Neural cell (in vitro differentiated cells): Measurements from ENCODE around the gene OSBPL2. TPM values are rescaled to one million over a fixed set of nuclear protein-coding genes. Genes with fewer than 3 reads are reported as not detected.

Experiments
- H2AFZ ChIP-seq: fragments of 200-600, 300-800 bp; sonication (generic), shearing (Covaris generic); 2 replicates; pipeline ENCODE4 v1.6.0; 2014; ENCODE audit warnings: low read depth, mild to moderate bottlenecking, antibody characterized with exemption, low read length, moderate library complexity
- H3F3A ChIP-seq: fragments of 200-600 bp; shearing (Covaris generic); 2 replicates; pipeline ENCODE4 v1.6.1; 2016; ENCODE audit warnings: mild to moderate bottlenecking, moderate library complexity, mixed read lengths, antibody characterized with exemption, low read length; ENCODE audit not compliant: insufficient read depth, poor library complexity, severe bottlenecking
- H3K27ac ChIP-seq: fragments of 200-600, 300-800 bp; sonication (generic), shearing (Covaris generic); 2 replicates; pipeline ENCODE4 v1.5.1; 2014; ENCODE audit warnings: mild to moderate bottlenecking, low read length, moderate library complexity
- H3K27me3 ChIP-seq: fragments of 300-800, 200-600 bp; sonication (generic), shearing (Covaris generic); 2 replicates; pipeline ENCODE4 v1.6.0; 2014; ENCODE audit warnings: mild to moderate bottlenecking, low read depth, low read length, moderate library complexity; ENCODE audit not compliant: insufficient read depth
- H3K36me3 ChIP-seq: fragments of 300-800, 200-600 bp; sonication (generic), shearing (Covaris generic); 2 replicates; pipeline ENCODE4 v1.5.1; 2014; ENCODE audit warnings: mild to moderate bottlenecking, antibody characterized with exemption, low read length, moderate library complexity; ENCODE audit not compliant: insufficient read depth
- H3K4me2 ChIP-seq: fragments of 300-800, 200-600 bp; sonication (generic), shearing (Covaris generic); 2 replicates; pipeline ENCODE4 v1.6.0; 2014; ENCODE audit warnings: mild to moderate bottlenecking, low read length
- H3K4me3 ChIP-seq: fragments of 300-800, 200-600 bp; sonication (generic), shearing (Covaris generic); 2 replicates; pipeline ENCODE4 v1.5.1; 2014; ENCODE audit warnings: mild to moderate bottlenecking, low read length, moderate library complexity
- H3K79me2 ChIP-seq: fragments of 200-600 bp; shearing (Covaris generic); replicated peaks from 2 replicates; pipeline ENCODE4 v1.6.0; 2014; ENCODE audit warnings: mild to moderate bottlenecking, low read length, moderate library complexity; ENCODE audit not compliant: insufficient read depth
- H3K9ac ChIP-seq: fragments of 300-800, 200-600 bp; sonication (generic), shearing (Covaris generic); 2 replicates; pipeline ENCODE4 v1.6.1; 2016; ENCODE audit warnings: mild to moderate bottlenecking, low read length, mixed read lengths
- H3K9me2 ChIP-seq: fragments of 200-600 bp; shearing (Covaris generic); 2 replicates; pipeline ENCODE4 v1.6.1; 2016; ENCODE audit warnings: mild to moderate bottlenecking, low read length, mixed read lengths; ENCODE audit not compliant: insufficient read depth
- H3K9me3 ChIP-seq: fragments of 200-600, 300-800 bp; sonication (generic), shearing (Covaris generic); 2 replicates; pipeline ENCODE4 v1.6.1; 2016; ENCODE audit warnings: mild to moderate bottlenecking, mixed run types, low read length, moderate library complexity, mixed read lengths
- H4K20me1 ChIP-seq: fragments of 200-600 bp; shearing (Covaris generic); 2 replicates; pipeline ENCODE4 v1.6.1; 2016; ENCODE audit warnings: mild to moderate bottlenecking, mixed run types; ENCODE audit not compliant: insufficient read depth
- EP300 ChIP-seq: fragments of 450-650 bp; conservative IDR thresholded peaks from 2 replicates; pipeline ENCODE4 v1.6.1; 2014; ENCODE audit warnings: antibody characterized with exemption, mild to moderate bottlenecking, moderate library complexity; ENCODE audit not compliant: poor library complexity, severe bottlenecking
- EZH2 ChIP-seq: fragments of 200-600, 300-800 bp; shearing (Covaris generic), sonication (generic); IDR thresholded peaks from 2 replicates; pipeline ENCODE4 v1.6.1; 2014; ENCODE audit warnings: antibody characterized with exemption, low read length, borderline replicate concordance, mild to moderate bottlenecking; ENCODE audit not compliant: insufficient read depth, poor library complexity, severe bottlenecking
- MXI1 ChIP-seq: fragments of 450-650 bp; conservative IDR thresholded peaks from 2 replicates; pipeline ENCODE4 v1.6.1; 2014; ENCODE audit warnings: antibody characterized with exemption, mild to moderate bottlenecking; ENCODE audit not compliant: poor library complexity, severe bottlenecking
- POLR2AphosphoS5 ChIP-seq: IDR thresholded peaks from 2 replicates; pipeline ENCODE4 v1.6.1; 2012
- RAD21 ChIP-seq: fragments of 450-650 bp; conservative IDR thresholded peaks from 2 replicates; pipeline ENCODE4 v1.6.1; 2014; ENCODE audit warnings: antibody characterized with exemption, mild to moderate bottlenecking, moderate library complexity
- SMC3 ChIP-seq: fragments of 450-650 bp; conservative IDR thresholded peaks from 2 replicates; pipeline ENCODE4 v1.6.1; 2014; ENCODE audit warnings: antibody characterized with exemption, mild to moderate bottlenecking, moderate library complexity; ENCODE audit not compliant: poor library complexity
- TAF1 ChIP-seq: IDR thresholded peaks from 2 replicates; pipeline ENCODE4 v1.6.1; 2012; ENCODE audit warnings: low read depth
- polyA plus RNA-seq: library from polyadenylated mRNA; depleted of rRNA; stranded (reverse); fragments of >200 nt; gene quantifications from 2 replicates; pipeline ENCODE4 v1.2.3, GENCODE V29; 2014
- TF ChIP-seq, protein P1 (sequence below): IDR thresholded peaks from 2 replicates; pipeline ENCODE4 v1.6.1; 2012; ENCODE audit warnings: borderline replicate concordance
- TF ChIP-seq, protein P2 (sequence below): fragments of 450-650 bp; IDR thresholded peaks from 2 replicates; pipeline ENCODE4 v1.5.1; 2014; ENCODE audit warnings: antibody characterized with exemption, mild to moderate bottlenecking, moderate library complexity; ENCODE audit not compliant: poor library complexity, severe bottlenecking

OSBPL2 gene
- polyA plus RNA-seq, 1 donor from 2014 or later = 41.5 TPM

DNA sequence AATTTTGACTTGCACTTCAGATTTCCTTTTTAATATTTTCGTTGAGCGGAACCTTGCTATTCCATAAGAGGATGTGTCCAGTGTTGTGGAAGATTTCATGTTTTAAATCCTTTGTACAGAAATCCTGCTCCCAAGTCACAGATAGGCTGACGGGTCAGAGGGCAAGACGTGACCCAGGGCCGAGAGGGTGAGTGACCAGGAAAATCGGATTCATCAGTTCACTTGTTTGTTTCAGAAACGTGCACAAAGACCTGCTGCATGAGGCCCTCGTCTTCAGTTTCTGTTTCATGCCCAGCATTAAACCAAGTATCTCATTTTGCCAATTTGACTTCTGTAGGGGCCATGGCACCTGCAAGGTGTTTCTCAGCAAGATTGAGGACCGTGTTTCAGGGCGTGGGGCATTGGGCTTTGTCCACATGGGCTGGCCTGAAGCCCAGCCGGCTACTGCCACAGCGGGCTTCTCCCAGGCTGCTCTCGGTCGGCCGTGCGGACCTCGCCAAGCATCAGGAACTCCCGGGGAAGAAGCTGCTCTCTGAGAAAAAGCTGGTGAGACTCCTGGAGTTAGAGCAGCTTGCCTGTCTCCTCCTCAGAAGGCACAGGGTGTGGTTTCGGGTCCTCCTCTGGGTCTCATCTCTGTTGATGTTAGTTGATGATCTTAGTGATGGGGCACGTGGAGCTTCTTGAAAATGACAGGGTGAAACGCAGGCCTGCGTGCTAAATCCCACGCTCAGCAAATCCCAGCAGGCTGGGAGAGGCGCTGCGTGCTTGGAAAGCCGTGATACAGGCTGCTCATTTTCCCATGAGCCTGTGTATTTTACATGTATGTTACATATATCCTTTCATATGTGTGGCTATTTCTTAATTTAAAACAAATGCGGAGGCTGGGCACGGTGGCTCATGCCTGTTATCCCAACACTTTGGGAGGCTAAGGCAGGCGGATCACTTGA is 45.0 kb upstream of the OSBPL2 start:
- no peaks in the 10 kb centered on the region for H3K36me3 ChIP-seq
- no peak overlapping the region for H2AFZ ChIP-seq
- H3K4me3 ChIP-seq = no peak overlapping the region
- no peak overlapping the region for H3K4me2 ChIP-seq
- TF ChIP-seq SMC3 = no peak
- no peak for TF ChIP-seq RAD21
- TF ChIP-seq POLR2AphosphoS5 = no peak
- TF ChIP-seq EZH2 = no peak
- no peak for TF ChIP-seq TAF1
- TF ChIP-seq, protein P1, sequence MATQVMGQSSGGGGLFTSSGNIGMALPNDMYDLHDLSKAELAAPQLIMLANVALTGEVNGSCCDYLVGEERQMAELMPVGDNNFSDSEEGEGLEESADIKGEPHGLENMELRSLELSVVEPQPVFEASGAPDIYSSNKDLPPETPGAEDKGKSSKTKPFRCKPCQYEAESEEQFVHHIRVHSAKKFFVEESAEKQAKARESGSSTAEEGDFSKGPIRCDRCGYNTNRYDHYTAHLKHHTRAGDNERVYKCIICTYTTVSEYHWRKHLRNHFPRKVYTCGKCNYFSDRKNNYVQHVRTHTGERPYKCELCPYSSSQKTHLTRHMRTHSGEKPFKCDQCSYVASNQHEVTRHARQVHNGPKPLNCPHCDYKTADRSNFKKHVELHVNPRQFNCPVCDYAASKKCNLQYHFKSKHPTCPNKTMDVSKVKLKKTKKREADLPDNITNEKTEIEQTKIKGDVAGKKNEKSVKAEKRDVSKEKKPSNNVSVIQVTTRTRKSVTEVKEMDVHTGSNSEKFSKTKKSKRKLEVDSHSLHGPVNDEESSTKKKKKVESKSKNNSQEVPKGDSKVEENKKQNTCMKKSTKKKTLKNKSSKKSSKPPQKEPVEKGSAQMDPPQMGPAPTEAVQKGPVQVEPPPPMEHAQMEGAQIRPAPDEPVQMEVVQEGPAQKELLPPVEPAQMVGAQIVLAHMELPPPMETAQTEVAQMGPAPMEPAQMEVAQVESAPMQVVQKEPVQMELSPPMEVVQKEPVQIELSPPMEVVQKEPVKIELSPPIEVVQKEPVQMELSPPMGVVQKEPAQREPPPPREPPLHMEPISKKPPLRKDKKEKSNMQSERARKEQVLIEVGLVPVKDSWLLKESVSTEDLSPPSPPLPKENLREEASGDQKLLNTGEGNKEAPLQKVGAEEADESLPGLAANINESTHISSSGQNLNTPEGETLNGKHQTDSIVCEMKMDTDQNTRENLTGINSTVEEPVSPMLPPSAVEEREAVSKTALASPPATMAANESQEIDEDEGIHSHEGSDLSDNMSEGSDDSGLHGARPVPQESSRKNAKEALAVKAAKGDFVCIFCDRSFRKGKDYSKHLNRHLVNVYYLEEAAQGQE = no peak
- no peak for TF ChIP-seq MXI1
- TF ChIP-seq, protein P2, sequence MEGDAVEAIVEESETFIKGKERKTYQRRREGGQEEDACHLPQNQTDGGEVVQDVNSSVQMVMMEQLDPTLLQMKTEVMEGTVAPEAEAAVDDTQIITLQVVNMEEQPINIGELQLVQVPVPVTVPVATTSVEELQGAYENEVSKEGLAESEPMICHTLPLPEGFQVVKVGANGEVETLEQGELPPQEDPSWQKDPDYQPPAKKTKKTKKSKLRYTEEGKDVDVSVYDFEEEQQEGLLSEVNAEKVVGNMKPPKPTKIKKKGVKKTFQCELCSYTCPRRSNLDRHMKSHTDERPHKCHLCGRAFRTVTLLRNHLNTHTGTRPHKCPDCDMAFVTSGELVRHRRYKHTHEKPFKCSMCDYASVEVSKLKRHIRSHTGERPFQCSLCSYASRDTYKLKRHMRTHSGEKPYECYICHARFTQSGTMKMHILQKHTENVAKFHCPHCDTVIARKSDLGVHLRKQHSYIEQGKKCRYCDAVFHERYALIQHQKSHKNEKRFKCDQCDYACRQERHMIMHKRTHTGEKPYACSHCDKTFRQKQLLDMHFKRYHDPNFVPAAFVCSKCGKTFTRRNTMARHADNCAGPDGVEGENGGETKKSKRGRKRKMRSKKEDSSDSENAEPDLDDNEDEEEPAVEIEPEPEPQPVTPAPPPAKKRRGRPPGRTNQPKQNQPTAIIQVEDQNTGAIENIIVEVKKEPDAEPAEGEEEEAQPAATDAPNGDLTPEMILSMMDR = no peak
- no peak for TF ChIP-seq EP300
- no peaks in the 10 kb centered on the region for H3K27me3 ChIP-seq
- H3K79me2 ChIP-seq = no peaks in the 10 kb centered on the region
- no peak overlapping the region for H3K27ac ChIP-seq
- no peaks in the 10 kb centered on the region for H3K9me2 ChIP-seq
- H4K20me1 ChIP-seq = no peaks in the 10 kb centered on the region
- H3K9me3 ChIP-seq = no peaks in the 10 kb centered on the region
- no peak overlapping the region for H3K9ac ChIP-seq
- H3F3A ChIP-seq = no peaks in the 10 kb centered on the region

DNA sequence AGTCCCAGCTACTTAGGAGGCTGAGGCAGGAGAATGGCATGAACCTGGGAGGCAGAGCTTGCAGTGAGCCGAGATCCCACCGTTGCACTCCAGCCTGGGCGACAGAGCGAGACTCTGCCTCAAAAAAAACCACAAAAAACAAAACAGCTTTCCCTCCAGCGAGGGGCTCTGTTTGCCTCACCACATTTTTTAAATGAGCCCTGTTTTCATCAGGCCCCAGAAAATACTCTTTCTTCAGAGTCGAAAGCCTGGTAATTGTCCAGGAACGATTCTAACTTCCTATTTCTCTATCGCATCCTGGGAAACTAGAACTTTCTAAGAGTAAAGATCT is 43.3 kb upstream of the OSBPL2 start:
- Histone ChIP-seq H3K79me2 (no peaks in the 10 kb centered on the region), H3K4me3 (no peak overlapping the region), H2AFZ (no peak overlapping the region), H3K9ac (no peak overlapping the region), H3K9me3 (no peaks in the 10 kb centered on the region), H4K20me1 (no peaks in the 10 kb centered on the region), H3K4me2 (no peak overlapping the region), H3K27me3 (no peaks in the 10 kb centered on the region), H3K27ac (no peak overlapping the region), H3K9me2 (no peaks in the 10 kb centered on the region), H3F3A (no peaks in the 10 kb centered on the region), H3K36me3 (no peaks in the 10 kb centered on the region)
- TF ChIP-seq POLR2AphosphoS5 (no peak), MXI1 (no peak), EP300 (no peak), TAF1 (no peak), SMC3 (no peak), RAD21 (no peak)
